AG08395 (cell line): ENCODE data around the gene NSUN6.
A peak's percentile ranks its signal among the peaks of the same experiment; 100 is the strongest.

Experiments
- DNase-seq: peaks from one replicate; pipeline ENCODE4 v3.0.0; 2012; ENCODE audit warnings: mixed read lengths, low spot score

The NSUN6 gene, protein sequence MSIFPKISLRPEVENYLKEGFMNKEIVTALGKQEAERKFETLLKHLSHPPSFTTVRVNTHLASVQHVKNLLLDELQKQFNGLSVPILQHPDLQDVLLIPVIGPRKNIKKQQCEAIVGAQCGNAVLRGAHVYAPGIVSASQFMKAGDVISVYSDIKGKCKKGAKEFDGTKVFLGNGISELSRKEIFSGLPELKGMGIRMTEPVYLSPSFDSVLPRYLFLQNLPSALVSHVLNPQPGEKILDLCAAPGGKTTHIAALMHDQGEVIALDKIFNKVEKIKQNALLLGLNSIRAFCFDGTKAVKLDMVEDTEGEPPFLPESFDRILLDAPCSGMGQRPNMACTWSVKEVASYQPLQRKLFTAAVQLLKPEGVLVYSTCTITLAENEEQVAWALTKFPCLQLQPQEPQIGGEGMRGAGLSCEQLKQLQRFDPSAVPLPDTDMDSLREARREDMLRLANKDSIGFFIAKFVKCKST

GRCh38 chr10:18651324-18652007 is at the start of gene NSUN6:
TSS of gene NSUN6 (minus strand) at chr10:18651587. CDS start at chr10:18651203, 384 bp downstream.
- peak; percentile 92 for DNase-seq

- no peak for DNase-seq
Measured at GRCh38 chr10:18699849-18700840, 48.8 kb upstream of the NSUN6 start.

GRCh38 chr10:18690541-18690940 is 39.2 kb upstream of the NSUN6 start:
- no peak for DNase-seq

- DNase-seq, result peak; percentile 41
Measured at GRCh38 chr10:18689498-18689897, 38.1 kb upstream of the NSUN6 start.

GRCh38 chr10:18687706-18688105 is 36.3 kb upstream of the NSUN6 start:
- DNase-seq, result no peak

GRCh38 chr10:18687195-18687594 is 35.8 kb upstream of the NSUN6 start:
- no peak for DNase-seq

DNA sequence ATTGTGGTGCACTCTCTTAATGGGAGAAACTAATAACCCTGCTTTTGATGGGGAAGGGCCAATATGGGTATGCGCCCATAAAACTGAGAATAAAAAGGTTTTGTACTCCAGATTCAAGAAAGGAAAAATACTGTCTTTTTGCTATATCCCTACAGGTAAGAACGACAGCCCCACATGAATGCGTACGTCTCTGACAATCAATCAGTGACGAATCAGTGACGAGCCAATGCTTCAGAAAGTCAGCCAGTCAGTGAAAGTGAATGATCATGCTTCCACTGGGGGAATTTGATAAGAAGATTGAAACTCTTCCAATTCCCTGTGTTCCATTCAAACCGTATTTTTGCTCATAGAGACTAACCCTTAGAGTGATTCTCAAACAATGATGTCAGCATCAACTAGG is 34.2 kb upstream of the NSUN6 start:
- no peak for DNase-seq

- DNase-seq, result no peak
Measured at GRCh38 chr10:18684953-18685352, 33.6 kb upstream of the NSUN6 start.

DNA sequence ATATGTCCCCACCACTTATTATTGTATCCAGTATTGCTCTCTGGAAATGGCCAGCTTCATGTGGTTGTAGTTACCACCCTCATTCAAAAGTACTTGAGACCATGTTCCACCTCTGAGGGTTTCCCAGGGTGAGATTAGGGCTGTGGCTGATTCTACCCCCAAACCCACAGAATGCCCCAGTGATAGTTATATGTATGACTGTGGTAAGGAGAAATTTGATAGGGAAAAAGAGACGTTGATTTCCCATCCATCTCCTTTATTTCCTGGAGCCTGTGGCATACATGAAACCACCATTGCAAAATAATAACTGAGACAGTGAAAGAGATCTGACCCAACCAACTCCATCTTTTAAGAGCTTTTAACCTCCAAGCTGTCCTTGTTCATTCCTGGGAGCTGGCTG is 33.0 kb upstream of the NSUN6 start:
- DNase-seq, result no peak

- DNase-seq, result peak; percentile 44
Measured at GRCh38 chr10:18683427-18683826, 32.0 kb upstream of the NSUN6 start.

DNA sequence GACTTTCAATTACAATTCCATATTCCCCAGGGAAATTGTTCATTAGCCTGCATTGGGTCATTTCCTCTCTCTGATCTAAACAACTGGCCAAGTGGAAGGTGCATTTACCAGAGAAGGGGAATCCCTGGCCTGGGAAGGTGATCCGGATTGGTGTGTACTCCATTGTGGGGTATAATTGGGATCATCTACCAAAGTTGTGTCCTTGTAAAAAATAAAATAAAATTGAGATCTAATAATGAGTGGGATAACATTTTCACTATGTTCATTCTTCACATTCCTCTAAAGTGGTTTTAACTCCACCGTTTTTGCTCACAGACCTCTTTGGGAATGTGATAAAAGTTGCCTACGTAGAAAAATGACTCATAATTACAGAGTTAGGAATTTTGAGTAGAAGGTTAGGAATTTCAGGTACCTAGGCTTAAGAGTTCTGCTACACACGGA is 30.6 kb upstream of the NSUN6 start:
- peak; percentile 25 for DNase-seq

DNA sequence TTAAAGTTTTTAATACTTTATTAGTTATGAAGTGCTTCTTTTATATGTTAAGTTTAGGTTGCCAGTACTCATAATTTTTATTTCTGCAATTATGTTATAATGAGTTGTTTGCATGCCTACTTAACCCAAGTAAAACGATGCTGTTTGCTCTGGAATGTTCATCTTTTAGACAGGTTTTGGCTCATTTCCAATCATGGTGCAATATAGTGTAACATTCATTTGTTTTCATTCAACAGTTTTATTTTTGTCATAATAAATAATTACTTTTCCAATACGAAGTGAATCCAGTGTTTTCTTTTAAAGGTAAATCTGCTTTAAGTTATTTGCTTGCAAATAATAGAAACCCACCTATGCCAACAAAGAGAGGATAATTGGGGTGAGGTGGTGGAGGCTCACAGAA is 30.0 kb upstream of the NSUN6 start:
- no peak for DNase-seq

GRCh38 chr10:18680754-18681153 is 29.4 kb upstream of the NSUN6 start:
- DNase-seq, result no peak

DNA sequence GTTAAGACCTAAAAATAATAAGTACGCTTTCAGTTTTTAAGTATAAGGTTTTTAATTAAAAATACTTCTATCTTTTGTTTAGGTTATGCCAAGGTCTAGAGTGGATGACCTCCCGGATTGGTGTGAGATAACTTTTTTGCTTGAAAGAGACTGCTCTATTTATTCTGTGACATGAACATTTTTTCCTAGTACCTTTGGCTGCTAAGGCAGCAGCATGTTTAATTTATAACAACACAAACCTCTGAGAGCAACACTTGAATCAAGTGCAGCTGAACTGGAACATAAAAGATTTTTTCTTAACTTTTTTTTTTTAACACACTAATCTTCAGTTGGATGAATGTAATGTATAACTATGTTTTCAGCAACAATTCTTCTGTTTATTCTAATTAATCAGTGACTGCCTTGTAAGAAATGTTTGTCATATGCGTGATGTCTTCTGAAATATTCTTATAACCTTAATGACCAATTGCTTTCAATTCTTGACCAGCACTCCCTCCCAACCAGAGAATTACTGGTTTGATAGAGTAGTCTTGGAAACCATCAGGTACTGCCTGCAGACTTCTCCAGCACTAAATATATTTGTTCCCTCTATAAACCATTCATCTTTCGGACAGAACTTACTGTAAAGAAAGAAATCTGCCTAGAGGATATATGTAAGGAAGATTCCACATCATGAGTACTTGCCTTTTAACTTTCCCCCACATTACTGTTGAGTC is 23.9 kb upstream of the NSUN6 start:
- DNase-seq, result no peak

- no peak for DNase-seq
Measured at GRCh38 chr10:18668026-18668425, 16.6 kb upstream of the NSUN6 start.

DNA sequence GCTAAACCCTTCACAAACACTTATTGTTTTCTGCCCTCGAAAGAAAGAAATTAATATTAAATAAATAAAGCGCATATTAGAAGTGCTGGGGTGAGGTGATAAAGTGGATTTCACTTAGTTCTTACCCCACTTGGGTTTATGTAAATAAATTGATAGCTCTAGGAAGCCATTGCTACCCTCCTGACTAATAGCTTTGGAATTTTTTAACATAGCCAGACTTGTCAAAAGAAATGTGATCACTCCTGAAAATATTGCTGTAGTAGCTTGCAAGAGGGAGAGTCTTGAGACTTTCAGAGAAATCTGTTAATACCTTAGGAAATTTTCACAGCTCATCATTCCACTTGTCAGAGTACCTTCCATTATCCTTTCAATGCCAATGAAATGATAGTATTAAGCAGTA is 15.4 kb upstream of the NSUN6 start:
- peak; percentile 33 for DNase-seq

DNA sequence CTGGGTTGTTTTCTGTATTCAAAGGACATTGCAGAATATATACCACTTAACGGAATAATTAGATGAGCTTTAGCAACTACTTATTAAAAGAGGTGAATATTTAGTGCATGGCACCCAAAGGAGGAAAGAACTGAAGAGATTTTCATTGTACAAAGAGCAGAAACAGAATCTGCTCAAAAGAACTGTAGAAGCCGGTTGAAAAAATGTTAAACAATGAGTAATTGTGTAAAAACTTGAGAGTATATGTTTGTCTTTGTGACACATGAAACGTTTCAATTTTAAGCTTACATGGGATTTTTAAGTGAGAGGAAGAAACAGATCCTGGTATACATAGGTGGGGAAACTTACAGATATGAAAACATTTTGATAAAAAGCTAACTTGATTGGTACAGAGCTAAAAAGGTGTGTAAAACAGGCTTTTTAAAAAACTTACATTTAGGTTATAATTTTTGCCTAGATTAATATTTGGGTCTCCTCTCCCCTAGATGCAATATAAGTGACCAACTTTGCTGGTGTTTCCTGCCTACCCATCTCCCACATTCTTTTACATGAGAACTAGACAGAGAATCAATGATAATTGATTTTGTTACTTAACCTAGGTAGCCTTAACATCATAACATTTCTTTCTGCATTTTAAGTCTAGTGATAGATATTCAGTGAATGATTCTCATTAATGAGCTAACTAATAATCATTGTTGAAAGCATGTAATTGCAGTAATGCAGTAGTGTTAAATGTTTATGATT is 14.6 kb upstream of the NSUN6 start:
- no peak for DNase-seq

GRCh38 chr10:18664841-18665478 is 13.6 kb upstream of the NSUN6 start:
- DNase-seq, result no peak

DNA sequence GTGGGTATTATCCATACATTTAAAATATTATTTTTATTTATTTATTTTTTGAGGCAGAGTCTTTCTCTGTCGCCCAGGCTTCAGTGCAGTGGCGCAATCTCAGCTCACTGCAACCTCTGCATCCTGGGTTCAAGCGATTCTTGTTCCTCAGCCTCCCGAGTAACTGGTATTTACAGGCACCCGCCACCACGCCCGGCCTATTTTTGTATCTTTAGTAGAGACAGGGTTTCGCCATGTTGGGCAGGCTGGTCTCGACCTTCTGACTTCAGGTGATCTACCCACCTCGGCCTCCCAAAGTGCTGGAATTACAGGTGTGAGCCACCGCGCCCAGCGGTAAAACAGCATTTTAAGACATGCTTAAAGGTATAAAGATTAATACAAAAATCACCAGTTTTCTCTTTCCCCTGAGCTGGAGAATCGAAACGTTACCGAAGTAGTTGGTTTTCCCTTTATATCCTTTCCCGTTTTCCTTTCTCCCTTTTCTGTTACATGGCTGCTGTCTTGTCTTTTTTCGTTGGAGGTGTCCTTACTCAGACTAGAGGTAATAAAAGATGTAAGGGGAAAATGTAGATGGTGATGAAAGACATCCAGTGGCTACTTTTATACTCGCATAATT is 9.5 kb upstream of the NSUN6 start:
- no peak for DNase-seq
